OCI-LY7 (cell line): ENCODE results near the gene C11orf71. TPM values are rescaled to one million over a fixed set of nuclear protein-coding genes. Genes with fewer than 3 reads are reported as not detected.

Experiments used
- BruUV-seq: library from RNA; stranded (reverse); fragments of 400-500 nt; replicated peaks from 2 replicates; lab custom pipeline; 2021; lab: Mats Ljungman, UMichigan
- CTCF ChIA-PET: fragments of 300-600 bp; sonication (Branson Sonifier 250); formaldehyde crosslinking; loops from one replicate; lab custom pipeline; 2022; ENCODE audit warnings: antibody characterized with exemption; ENCODE audit not compliant: unreplicated experiment; lab: Charles Lee
- POLR2A ChIA-PET: fragments of 300-600 bp; sonication (Branson Sonifier 250); formaldehyde crosslinking; loops from one replicate; lab custom pipeline; 2022; ENCODE audit warnings: antibody characterized with exemption; lab: Charles Lee
- DNase-seq: peaks from one replicate; pipeline ENCODE4 v3.0.0-alpha.2; 2015; ENCODE audit warnings: low spot score
- H2AFZ ChIP-seq: fragments of 200-600 bp; sonication (generic), shearing (Covaris generic); 2 replicates; pipeline ENCODE4 v1.6.1; 2014; ENCODE audit warnings: mild to moderate bottlenecking, antibody characterized with exemption, low read length, moderate library complexity
- H3K27ac ChIP-seq: fragments of 200-600 bp; sonication (generic); 2 replicates; pipeline ENCODE4 v1.5.1; 2014; ENCODE audit warnings: mixed run types, low read depth, mild to moderate bottlenecking, moderate library complexity, low read length, inconsistent platforms; ENCODE audit not compliant: poor library complexity, severe bottlenecking
- H3K36me3 ChIP-seq: fragments of 200-600 bp; sonication (generic); 2 replicates; pipeline ENCODE4 v1.6.1; 2014; ENCODE audit warnings: mild to moderate bottlenecking, antibody characterized with exemption, low read length, moderate library complexity, mixed read lengths; ENCODE audit not compliant: insufficient read depth
- H3K4me1 ChIP-seq: fragments of 200-600 bp; sonication (generic); 2 replicates; pipeline ENCODE4 v1.5.1; 2014; ENCODE audit warnings: mild to moderate bottlenecking, low read length; ENCODE audit not compliant: insufficient read depth, poor library complexity, severe bottlenecking
- H3K4me2 ChIP-seq: fragments of 200-600 bp; sonication (generic); 2 replicates; pipeline ENCODE4 v1.6.1; 2014; ENCODE audit warnings: mild to moderate bottlenecking, low read length
- H3K4me3 ChIP-seq: fragments of 200-600 bp; sonication (generic); 2 replicates; pipeline ENCODE4 v1.5.1; 2014; ENCODE audit warnings: mild to moderate bottlenecking, low read depth, low read length; ENCODE audit not compliant: poor library complexity, severe bottlenecking
- H3K79me2 ChIP-seq: fragments of 200-600 bp; sonication (generic); 2 replicates; pipeline ENCODE4 v1.6.1; 2016; ENCODE audit warnings: low read depth, mild to moderate bottlenecking, low read length, moderate library complexity, mixed read lengths; ENCODE audit not compliant: insufficient read depth
- H3K9me2 ChIP-seq: fragments of 200-600 bp; sonication (generic); 2 replicates; pipeline ENCODE4 v1.6.1; 2016; ENCODE audit warnings: mild to moderate bottlenecking, low read length, mixed read lengths; ENCODE audit not compliant: insufficient read depth
- H3K9me3 ChIP-seq: fragments of 200-600 bp; sonication (generic); 2 replicates; pipeline ENCODE4 v1.6.1; 2014; ENCODE audit warnings: mild to moderate bottlenecking, mixed run types, low read length, mixed read lengths
- H4K20me1 ChIP-seq: fragments of 200-600 bp; sonication (generic); 2 replicates; pipeline ENCODE4 v1.6.1; 2014; ENCODE audit warnings: mild to moderate bottlenecking, antibody characterized with exemption, low read length, moderate library complexity, mixed read lengths; ENCODE audit not compliant: insufficient read depth
- EZH2phosphoT487 ChIP-seq: fragments of 200-600 bp; sonication (generic); IDR thresholded peaks from 2 replicates; pipeline ENCODE4 v1.6.1; 2018; ENCODE audit warnings: low read depth, borderline replicate concordance, mild to moderate bottlenecking, mixed run types, antibody characterized with exemption, low read length, moderate library complexity, mixed read lengths
- intact Hi-C: fragments of 100-400 bp; cut with micrococcal nuclease; formaldehyde crosslinking; loops from one replicate; pipeline ENCODE4 v1.10.0; 2022; ENCODE audit not compliant: unreplicated experiment
- total RNA-seq, 2 experiments: library from RNA; depleted of rRNA in 1 of 2; stranded (reverse); fragments of >200 nt in 1 of 2; shearing (Covaris generic) in 1 of 2; gene quantifications; 2 replicates each; pipeline ENCODE4 v1.2.3, GENCODE V29; 2014 to 2022
- TF ChIP-seq, protein P1 (sequence below): fragments of 200-600 bp; sonication (generic); conservative IDR thresholded peaks from 2 replicates; pipeline ENCODE4 v1.5.1; 2014; ENCODE audit warnings: mild to moderate bottlenecking, antibody characterized with exemption, low read length, moderate library complexity, mixed read lengths

Gene C11orf71
- total RNA-seq, 2 experiments from 2014 or later, result 12.8 to 28.7 TPM

- Histone ChIP-seq H3K4me3 (peak overlapping the region; percentile 79), H3K27ac (peak overlapping the region; percentile 67), H3K36me3 (peaks cover 26% of the 10 kb centered on the region), H2AFZ (peak overlapping the region; percentile 40; the same call in 1 of the 2 replicates), H3K9me2 (no peaks in the 10 kb centered on the region), H3K79me2 (peaks cover 58% of the 10 kb centered on the region), H4K20me1 (no peaks in the 10 kb centered on the region; the same call in 1 of the 2 replicates), H3K4me2 (peak overlapping the region; percentile 85), H3K4me1 (peaks cover 30% of the 10 kb centered on the region), H3K9me3 (no peaks in the 10 kb centered on the region)
- no TSS peak for BruUV-seq
- POLR2A ChIA-PET, result interaction anchor here (0.6 to 0.8 kb wide), 2 partner anchors 81 to 807 kb away, joined by 3 to 6 read pairs; no protein-coding TSS in a partner anchor
- CTCF ChIA-PET, result no interaction called here
- intact Hi-C loops, result loop anchor here (1.0 to 10.0 kb wide), 3 partner anchors 40 to 525 kb away; partner anchors contain the start of genes REXO2 and USP28
- peak; percentile 60 for DNase-seq
- TF ChIP-seq EZH2phosphoT487, result no peak
- TF ChIP-seq, protein P1, sequence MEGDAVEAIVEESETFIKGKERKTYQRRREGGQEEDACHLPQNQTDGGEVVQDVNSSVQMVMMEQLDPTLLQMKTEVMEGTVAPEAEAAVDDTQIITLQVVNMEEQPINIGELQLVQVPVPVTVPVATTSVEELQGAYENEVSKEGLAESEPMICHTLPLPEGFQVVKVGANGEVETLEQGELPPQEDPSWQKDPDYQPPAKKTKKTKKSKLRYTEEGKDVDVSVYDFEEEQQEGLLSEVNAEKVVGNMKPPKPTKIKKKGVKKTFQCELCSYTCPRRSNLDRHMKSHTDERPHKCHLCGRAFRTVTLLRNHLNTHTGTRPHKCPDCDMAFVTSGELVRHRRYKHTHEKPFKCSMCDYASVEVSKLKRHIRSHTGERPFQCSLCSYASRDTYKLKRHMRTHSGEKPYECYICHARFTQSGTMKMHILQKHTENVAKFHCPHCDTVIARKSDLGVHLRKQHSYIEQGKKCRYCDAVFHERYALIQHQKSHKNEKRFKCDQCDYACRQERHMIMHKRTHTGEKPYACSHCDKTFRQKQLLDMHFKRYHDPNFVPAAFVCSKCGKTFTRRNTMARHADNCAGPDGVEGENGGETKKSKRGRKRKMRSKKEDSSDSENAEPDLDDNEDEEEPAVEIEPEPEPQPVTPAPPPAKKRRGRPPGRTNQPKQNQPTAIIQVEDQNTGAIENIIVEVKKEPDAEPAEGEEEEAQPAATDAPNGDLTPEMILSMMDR, result no peak
Observed at GRCh38 chr11:114399490-114400215, 658 bp downstream of the C11orf71 start.

GRCh38 chr11:114398303-114398920 is 1.9 kb downstream of the C11orf71 start:
- H3K4me3 ChIP-seq, result peak overlapping the region; percentile 79
- no peak for DNase-seq
- H3K79me2 ChIP-seq, result peaks cover 45% of the 10 kb centered on the region
- H3K27ac ChIP-seq, result no peak overlapping the region
- POLR2A ChIA-PET, result interaction anchor here (0.6 to 1.1 kb wide), 2 partner anchors 45 to 48 kb away, joined by 3 read pairs; no protein-coding TSS in a partner anchor
- no peak overlapping the region for H2AFZ ChIP-seq
- intact Hi-C loops, result no loop called here
- H3K36me3 ChIP-seq, result peaks cover 14% of the 10 kb centered on the region
- H3K4me1 ChIP-seq, result peaks cover 23% of the 10 kb centered on the region
- CTCF ChIA-PET, result no interaction called here
- peak overlapping the region; percentile 85 for H3K4me2 ChIP-seq
- H3K9me2 ChIP-seq, result no peaks in the 10 kb centered on the region
- TF ChIP-seq, protein P1, result no peak
- no peak for TF ChIP-seq EZH2phosphoT487
- no peaks in the 10 kb centered on the region for H3K9me3 ChIP-seq
- no TSS peak for BruUV-seq
- no peaks in the 10 kb centered on the region; the same call in 1 of the 2 replicates for H4K20me1 ChIP-seq
